GM12891 (cell line): ENCODE measurements around the gene ADAMTS17.

Experiments
- POLR2A ChIP-seq: IDR thresholded peaks from 2 replicates; pipeline ENCODE4 v1.6.1; 2011; ENCODE audit warnings: low read depth, low read length, control low read depth
- POLR2AphosphoS5 ChIP-seq: IDR thresholded peaks from 2 replicates; pipeline ENCODE4 v1.6.1; 2011; ENCODE audit warnings: low read depth, low read length, control low read depth
- SPI1 ChIP-seq: IDR thresholded peaks from 2 replicates; pipeline ENCODE4 v1.6.1; 2011; ENCODE audit warnings: low read depth, low read length, control low read depth
- TAF1 ChIP-seq: IDR thresholded peaks from 2 replicates; pipeline ENCODE4 v1.6.1; 2011; ENCODE audit warnings: low read depth, low read length, control low read depth

DNA sequence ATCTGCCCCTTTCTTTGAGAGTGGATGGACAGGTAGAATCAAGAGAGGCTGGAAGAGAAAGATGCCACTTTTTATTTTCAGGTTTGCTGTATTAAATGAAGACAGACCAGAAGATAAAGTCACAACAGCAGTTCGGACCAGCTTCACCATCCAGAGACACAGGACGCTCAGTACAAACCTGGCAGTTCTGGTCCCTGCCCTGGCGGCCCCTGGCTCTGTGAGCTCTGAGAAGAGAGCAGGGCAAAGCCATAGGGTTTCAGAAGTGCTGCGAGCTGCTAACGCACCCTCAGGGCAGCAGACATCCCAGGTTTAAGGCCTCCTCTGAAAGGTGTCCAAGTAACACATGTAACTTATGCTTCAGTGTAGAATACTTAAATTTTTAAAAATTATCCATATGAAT, 216.8 kb downstream of the ADAMTS17 start:
- TF ChIP-seq POLR2AphosphoS5: no peak
- no peak for TF ChIP-seq POLR2A
- no peak for TF ChIP-seq TAF1
- no peak for TF ChIP-seq SPI1
